ENCODE data around the gene PEX11B.

GRCh38 chr1:145959957-145960467 is 41.5 kb upstream of the PEX11B start:
- no peak for TF ChIP-seq POLR2A (IDR thresholded peaks at IDR 0.05; ENCODE audit: low read length)
- no peak for TF ChIP-seq GATA1 (IDR thresholded peaks at IDR 0.05; ENCODE audit: low read depth, low read length)
